DOHH2 (cell line): ENCODE data around the gene PTPN9.

ENCODE experiments used
- EZH2phosphoT487 ChIP-seq: fragments of 200-600 bp; sonication (generic); IDR thresholded peaks from 2 replicates; pipeline ENCODE4 v1.6.1; 2017; ENCODE audit warnings: borderline replicate concordance, mild to moderate bottlenecking, antibody characterized with exemption, low read length, moderate library complexity, mixed read lengths
- TF ChIP-seq, protein P1 (sequence below): fragments of 200-600 bp; sonication (generic); IDR thresholded peaks from one replicate; pipeline ENCODE4 v1.5.1; 2014; ENCODE audit warnings: antibody characterized with exemption, mild to moderate bottlenecking, low read depth, low read length; ENCODE audit not compliant: poor library complexity, severe bottlenecking

DNA sequence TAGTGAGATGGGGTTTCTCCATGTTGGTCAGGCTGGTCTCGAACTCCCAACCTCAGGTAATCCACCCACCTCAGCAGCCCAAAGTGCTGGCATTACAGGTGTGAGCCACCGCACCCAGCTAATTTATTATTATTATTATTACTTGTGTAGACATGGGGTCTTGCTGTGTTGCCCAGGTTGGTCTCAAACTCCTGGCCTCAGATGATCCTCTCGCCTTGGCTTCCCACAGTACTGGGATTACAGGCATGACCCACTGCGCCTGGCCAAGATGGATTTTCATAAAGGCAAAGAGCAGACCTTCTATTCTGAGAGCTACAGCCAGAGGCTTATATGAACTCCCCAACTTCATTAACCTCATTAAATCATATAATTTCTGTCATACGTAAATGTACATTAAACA lies 17.2 kb downstream of the PTPN9 start:
- TF ChIP-seq, protein P1, sequence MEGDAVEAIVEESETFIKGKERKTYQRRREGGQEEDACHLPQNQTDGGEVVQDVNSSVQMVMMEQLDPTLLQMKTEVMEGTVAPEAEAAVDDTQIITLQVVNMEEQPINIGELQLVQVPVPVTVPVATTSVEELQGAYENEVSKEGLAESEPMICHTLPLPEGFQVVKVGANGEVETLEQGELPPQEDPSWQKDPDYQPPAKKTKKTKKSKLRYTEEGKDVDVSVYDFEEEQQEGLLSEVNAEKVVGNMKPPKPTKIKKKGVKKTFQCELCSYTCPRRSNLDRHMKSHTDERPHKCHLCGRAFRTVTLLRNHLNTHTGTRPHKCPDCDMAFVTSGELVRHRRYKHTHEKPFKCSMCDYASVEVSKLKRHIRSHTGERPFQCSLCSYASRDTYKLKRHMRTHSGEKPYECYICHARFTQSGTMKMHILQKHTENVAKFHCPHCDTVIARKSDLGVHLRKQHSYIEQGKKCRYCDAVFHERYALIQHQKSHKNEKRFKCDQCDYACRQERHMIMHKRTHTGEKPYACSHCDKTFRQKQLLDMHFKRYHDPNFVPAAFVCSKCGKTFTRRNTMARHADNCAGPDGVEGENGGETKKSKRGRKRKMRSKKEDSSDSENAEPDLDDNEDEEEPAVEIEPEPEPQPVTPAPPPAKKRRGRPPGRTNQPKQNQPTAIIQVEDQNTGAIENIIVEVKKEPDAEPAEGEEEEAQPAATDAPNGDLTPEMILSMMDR, result no peak
- no peak for TF ChIP-seq EZH2phosphoT487
